K562 (cell line): Measurements from ENCODE around the gene RAB6C. TPM values are rescaled to one million over a fixed set of nuclear protein-coding genes. Genes with fewer than 3 reads are reported as not detected.

ENCODE experiments used
- ATAC-seq: fragments of 200-7000 bp; cut with Tn5 transposase; 3 replicates; pipeline ENCODE4 v1.9.1; 2020; ENCODE audit warnings: moderate library complexity
- BruUV-seq: library from RNA; stranded (reverse); fragments of 400-500 nt; replicated peaks from 2 replicates; lab custom pipeline; 2021; lab: Mats Ljungman, UMichigan
- CTCF ChIA-PET: fragments of 300-600 bp; formaldehyde crosslinking; extraction: SDS; loops from one replicate; lab custom pipeline; 2021; ENCODE audit warnings: low intra/inter-chr PET ratio; lab: Yijun Ruan, JAX
- POLR2A ChIA-PET: fragments of 300-600, 350-650 bp; sonication (Branson Sonifier 250); formaldehyde crosslinking; extraction: SDS; loops from one replicate; lab custom pipeline; 2021; ENCODE audit warnings: antibody characterized with exemption, inconsistent platforms; lab: Yijun Ruan, JAX
- DNase-seq, 4 experiments: peaks; one replicate each; pipeline versions ENCODE4 v3.0.0 to v3.0.0-alpha.2; 2011 to 2018; ENCODE audit warnings: low spot score in 3 of 4, mixed read lengths in 3 of 4; ENCODE audit errors: extremely low read depth in 1 of 4
- FAIRE-seq: peaks from 2 replicates; lab custom pipeline; 2011; peaks lifted over from hg19 to GRCh38; lab: Jason Lieb, UNC
- H2AFZ ChIP-seq: 2 replicates; pipeline ENCODE4 v1.6.0; 2011; ENCODE audit warnings: low read depth, low read length, control low read depth, inconsistent platforms
- H3K27ac ChIP-seq: fragments of 200-600 bp; 3 replicates; pipeline ENCODE4 v1.8.0; 2011; ENCODE audit warnings: low read depth, mild to moderate bottlenecking, control low read depth, inconsistent platforms, low read length, moderate library complexity, mixed read lengths; ENCODE audit errors: extremely low read depth
- H3K27me3 ChIP-seq, 2 experiments: fragments of 300-600 bp in 1 of 2; 2 replicates in 1 of 2; 3 replicates in 1 of 2; pipeline versions ENCODE4 v1.6.0 to v1.8.0; 2011; ENCODE audit warnings: inconsistent platforms in 2 of 2, low read length in 2 of 2, mild to moderate bottlenecking in 1 of 2, mixed read lengths in 1 of 2, moderate library complexity in 1 of 2; ENCODE audit not compliant: control insufficient read depth in 2 of 2, insufficient read depth in 2 of 2
- H3K36me3 ChIP-seq: fragments of 300-600 bp; 3 replicates; pipeline ENCODE4 v1.8.0; 2011; ENCODE audit warnings: mild to moderate bottlenecking, low read length, inconsistent platforms; ENCODE audit not compliant: control insufficient read depth, insufficient read depth
- H3K4me1 ChIP-seq, 2 experiments: fragments of 200-600 bp in 1 of 2; replicated peaks in 1 of 2; 2 replicates in 1 of 2; 3 replicates in 1 of 2; pipeline versions ENCODE4 v1.5.1 to v1.8.0; 2011; ENCODE audit warnings: inconsistent platforms in 2 of 2, low read length in 2 of 2, mild to moderate bottlenecking in 1 of 2, mixed read lengths in 1 of 2, moderate library complexity in 1 of 2; ENCODE audit not compliant: control insufficient read depth in 2 of 2, insufficient read depth in 2 of 2
- H3K4me2 ChIP-seq: 2 replicates; pipeline ENCODE4 v1.6.1; 2011; ENCODE audit warnings: low read length, control low read depth, inconsistent platforms, mixed read lengths; ENCODE audit not compliant: insufficient read depth
- H3K4me3 ChIP-seq: fragments of 200-600 bp; sonication (generic), shearing (Covaris generic); 2 replicates; pipeline ENCODE4 v1.5.1; 2016; ENCODE audit warnings: control low read depth, inconsistent platforms
- H3K79me2 ChIP-seq: fragments of 200-600 bp; 3 replicates; pipeline ENCODE4 v1.8.0; 2011; ENCODE audit warnings: low read length, inconsistent platforms; ENCODE audit not compliant: control insufficient read depth, insufficient read depth
- H3K9ac ChIP-seq, 2 experiments: 2 replicates each; pipeline versions ENCODE4 v1.6.0 to v1.6.1; 2011; ENCODE audit warnings: low read depth in 2 of 2, low read length in 2 of 2, control low read depth in 1 of 2, inconsistent platforms in 1 of 2, mild to moderate bottlenecking in 1 of 2, mixed read lengths in 1 of 2; ENCODE audit not compliant: insufficient read depth in 1 of 2
- H3K9me1 ChIP-seq: one replicate; pipeline ENCODE4 v1.6.0; 2011; ENCODE audit warnings: inconsistent platforms, mild to moderate bottlenecking, low read length, moderate library complexity; ENCODE audit not compliant: control insufficient read depth, insufficient read depth
- H3K9me3 ChIP-seq: replicated peaks from 2 replicates; pipeline ENCODE4 v1.5.1; 2011; ENCODE audit warnings: low read depth, low read length, inconsistent platforms; ENCODE audit not compliant: control insufficient read depth, insufficient read depth
- H4K20me1 ChIP-seq: replicated peaks from 2 replicates; pipeline ENCODE4 v1.6.1; 2011; ENCODE audit warnings: low read length, inconsistent platforms, mixed read lengths; ENCODE audit not compliant: control insufficient read depth, insufficient read depth
- CBFA2T3 ChIP-seq: fragments of 450-650 bp; IDR thresholded peaks from 2 replicates; pipeline ENCODE4 v1.6.1; 2017
- FOXP1 ChIP-seq: sonication (generic); formaldehyde crosslinking; IDR thresholded peaks from 2 replicates; pipeline ENCODE4 v1.8.0; 2022; ENCODE audit warnings: mild to moderate bottlenecking, missing genetic modification reagents
- HDAC1 ChIP-seq, 2 experiments: fragments of 450-650 bp; IDR thresholded peaks; 2 replicates each; pipeline ENCODE4 v1.6.1; 2016 to 2017; ENCODE audit warnings: inconsistent platforms in 1 of 2, mild to moderate bottlenecking in 1 of 2, moderate library complexity in 1 of 2
- HDAC3 ChIP-seq: fragments of 450-650 bp; IDR thresholded peaks from 2 replicates; pipeline ENCODE4 v1.6.1; 2018; ENCODE audit warnings: borderline replicate concordance, mild to moderate bottlenecking, moderate library complexity; ENCODE audit not compliant: partially characterized antibody
- HNRNPUL1 ChIP-seq: fragments of 200-400 bp; formaldehyde crosslinking; IDR thresholded peaks from 2 replicates; pipeline ENCODE4 v1.6.1; 2017; ENCODE audit warnings: low read length
- MCM5 ChIP-seq: fragments of 450-650 bp; IDR thresholded peaks from 2 replicates; pipeline ENCODE4 v1.6.1; 2016; ENCODE audit warnings: low read depth
- NCOA2 ChIP-seq, 2 experiments: fragments of 450-650 bp; IDR thresholded peaks; 2 replicates each; pipeline ENCODE4 v1.6.1; 2018; ENCODE audit warnings: mild to moderate bottlenecking in 2 of 2, moderate library complexity in 1 of 2; ENCODE audit not compliant: partially characterized antibody in 2 of 2
- PURB ChIP-seq: sonication (generic); formaldehyde crosslinking; IDR thresholded peaks from 2 replicates; pipeline ENCODE4 v1.9.0; 2021; ENCODE audit warnings: low read depth, mild to moderate bottlenecking, missing genetic modification reagents
- RBM22 ChIP-seq: fragments of 200-400 bp; formaldehyde crosslinking; IDR thresholded peaks from 2 replicates; pipeline ENCODE4 v1.6.1; 2018; ENCODE audit warnings: low read length, low read depth; ENCODE audit not compliant: poor library complexity, severe bottlenecking
- SETDB1 ChIP-seq: IDR thresholded peaks from one replicate; pipeline ENCODE4 v1.6.1; 2012; ENCODE audit warnings: low read length, control low read depth, inconsistent platforms
- in situ Hi-C: fragments of 300-500 bp; cut with MboI; formaldehyde crosslinking; loops from 4 replicates; pipeline ENCODE4 v1.15.0; 2018; ENCODE audit warnings: inconsistent platforms, mixed read lengths
- intact Hi-C: fragments of 100-400 bp; cut with micrococcal nuclease; formaldehyde crosslinking; loops from 2 replicates; pipeline ENCODE4 v1.14.2; 2022
- polyA plus RNA-seq, 8 experiments: library from polyadenylated mRNA; depleted of rRNA in 4 of 8; stranded (reverse) in 5 of 8; unstranded in 3 of 8; fragments of >200 nt; fragmentation: Nextera tagmentation in 2 of 8; fragmentation: Illumina TruSeq in 1 of 8; extraction: Ambion mirVana in 2 of 8; extraction: Trizol in 1 of 8; gene quantifications; 2 replicates each; pipeline versions ENCODE4 v1.2.1 to v1.2.3, GENCODE V29; 2011 to 2014; ENCODE audit warnings: inconsistent platforms in 1 of 8, missing spikeins in 1 of 8
- total RNA-seq, 7 experiments: library from RNA; depleted of rRNA in 6 of 7; stranded (reverse); fragments of >200 nt in 6 of 7; fragmentation: Illumina TruSeq in 2 of 7; extraction: Trizol in 2 of 7; gene quantifications; 2 replicates each; pipeline versions ENCODE4 v1.2.1 to v1.2.3, GENCODE V29; 2011 to 2021; ENCODE audit warnings: low replicate concordance in 1 of 7
- TF ChIP-seq, protein P1 (sequence below): fragments of 250-450 bp; sonication (Bioruptor Pico); IDR thresholded peaks from 2 replicates; pipeline ENCODE4 v1.4.0; 2020; ENCODE audit warnings: mild to moderate bottlenecking, moderate library complexity, borderline replicate concordance
- TF ChIP-seq, protein P2 (sequence below): fragments of 250-450 bp; sonication (Bioruptor Pico); IDR thresholded peaks from 2 replicates; pipeline ENCODE4 v1.8.0; 2022; ENCODE audit warnings: inconsistent platforms
- TF ChIP-seq, protein P3 (sequence below): IDR thresholded peaks from 2 replicates; pipeline ENCODE4 v1.6.1; 2011; ENCODE audit not compliant: insufficient read length; ENCODE audit errors: extremely low read depth
- TF ChIP-seq, protein P4 (sequence below): fragments of 450-650 bp; conservative IDR thresholded peaks from 2 replicates; pipeline ENCODE4 v1.6.1; 2016; ENCODE audit warnings: missing genetic modification characterization, low read depth, mild to moderate bottlenecking, control low read depth, missing compliant biosample characterization

The RAB6C gene
- total and polyA plus RNA-seq, 9 of the 15 experiments (the other 6 are each of a cell fraction or from before 2014, with no cell fraction given) = not detected

DNA sequence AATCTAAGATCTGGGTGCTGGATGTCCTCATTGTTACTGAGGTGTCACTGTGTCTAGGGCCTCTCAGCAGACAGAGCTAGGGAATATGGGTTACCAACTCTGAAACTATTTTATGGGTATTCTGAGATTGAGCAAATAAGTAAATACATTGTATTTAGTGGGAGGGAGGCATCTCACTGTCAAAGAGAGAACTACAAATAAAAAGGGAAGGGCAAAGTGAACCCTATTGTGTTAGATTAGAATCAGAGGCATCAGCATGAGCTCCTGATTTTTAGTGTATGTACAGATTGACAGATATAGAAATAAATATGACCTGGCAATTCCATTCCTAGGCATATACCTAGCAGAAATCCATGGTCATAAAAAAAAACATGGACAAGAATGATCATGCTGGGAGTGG is 33.9 kb upstream of the RAB6C start:
- no peak overlapping the region for H3K9ac ChIP-seq
- DNase-seq = no peak

More for the DNA sequence above, 33.9 kb upstream of the RAB6C start:
- no peaks in the 10 kb centered on the region for H3K4me1 ChIP-seq
- H3K4me2 ChIP-seq = no peak overlapping the region
- no peak overlapping the region for H3K27ac ChIP-seq
- no TSS peak for BruUV-seq
- no peak overlapping the region for H2AFZ ChIP-seq
- ChIA-PET POLR2A (no interaction called here), CTCF (no interaction called here)
- ATAC-seq (no peak), FAIRE-seq (no peak)
- H3K9me3 ChIP-seq = no peaks in the 10 kb centered on the region
- H3K4me3 ChIP-seq = no peak overlapping the region
- no peaks in the 10 kb centered on the region for H3K36me3 ChIP-seq
- intact Hi-C loops = no loop called here
- TF ChIP-seq, protein P1, sequence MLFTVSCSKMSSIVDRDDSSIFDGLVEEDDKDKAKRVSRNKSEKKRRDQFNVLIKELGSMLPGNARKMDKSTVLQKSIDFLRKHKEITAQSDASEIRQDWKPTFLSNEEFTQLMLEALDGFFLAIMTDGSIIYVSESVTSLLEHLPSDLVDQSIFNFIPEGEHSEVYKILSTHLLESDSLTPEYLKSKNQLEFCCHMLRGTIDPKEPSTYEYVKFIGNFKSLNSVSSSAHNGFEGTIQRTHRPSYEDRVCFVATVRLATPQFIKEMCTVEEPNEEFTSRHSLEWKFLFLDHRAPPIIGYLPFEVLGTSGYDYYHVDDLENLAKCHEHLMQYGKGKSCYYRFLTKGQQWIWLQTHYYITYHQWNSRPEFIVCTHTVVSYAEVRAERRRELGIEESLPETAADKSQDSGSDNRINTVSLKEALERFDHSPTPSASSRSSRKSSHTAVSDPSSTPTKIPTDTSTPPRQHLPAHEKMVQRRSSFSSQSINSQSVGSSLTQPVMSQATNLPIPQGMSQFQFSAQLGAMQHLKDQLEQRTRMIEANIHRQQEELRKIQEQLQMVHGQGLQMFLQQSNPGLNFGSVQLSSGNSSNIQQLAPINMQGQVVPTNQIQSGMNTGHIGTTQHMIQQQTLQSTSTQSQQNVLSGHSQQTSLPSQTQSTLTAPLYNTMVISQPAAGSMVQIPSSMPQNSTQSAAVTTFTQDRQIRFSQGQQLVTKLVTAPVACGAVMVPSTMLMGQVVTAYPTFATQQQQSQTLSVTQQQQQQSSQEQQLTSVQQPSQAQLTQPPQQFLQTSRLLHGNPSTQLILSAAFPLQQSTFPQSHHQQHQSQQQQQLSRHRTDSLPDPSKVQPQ (CRISPR knock-in tag) = no peak
- TF ChIP-seq MCM5 (no peak), PURB (CRISPR knock-in tag) (no peak), HDAC1 (IDR thresholded peaks at IDR 0.05) (no peak), SETDB1 (no peak), CBFA2T3 (no peak), HDAC3 (no peak), HNRNPUL1 (no peak), FOXP1 (CRISPR knock-in tag) (no peak), RBM22 (no peak), NCOA2 (IDR thresholded peaks at IDR 0.05; ENCODE audit: partially characterized antibody in 2 of 2) (no peak)
- TF ChIP-seq, protein P2, sequence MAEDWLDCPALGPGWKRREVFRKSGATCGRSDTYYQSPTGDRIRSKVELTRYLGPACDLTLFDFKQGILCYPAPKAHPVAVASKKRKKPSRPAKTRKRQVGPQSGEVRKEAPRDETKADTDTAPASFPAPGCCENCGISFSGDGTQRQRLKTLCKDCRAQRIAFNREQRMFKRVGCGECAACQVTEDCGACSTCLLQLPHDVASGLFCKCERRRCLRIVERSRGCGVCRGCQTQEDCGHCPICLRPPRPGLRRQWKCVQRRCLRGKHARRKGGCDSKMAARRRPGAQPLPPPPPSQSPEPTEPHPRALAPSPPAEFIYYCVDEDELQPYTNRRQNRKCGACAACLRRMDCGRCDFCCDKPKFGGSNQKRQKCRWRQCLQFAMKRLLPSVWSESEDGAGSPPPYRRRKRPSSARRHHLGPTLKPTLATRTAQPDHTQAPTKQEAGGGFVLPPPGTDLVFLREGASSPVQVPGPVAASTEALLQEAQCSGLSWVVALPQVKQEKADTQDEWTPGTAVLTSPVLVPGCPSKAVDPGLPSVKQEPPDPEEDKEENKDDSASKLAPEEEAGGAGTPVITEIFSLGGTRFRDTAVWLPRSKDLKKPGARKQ (CRISPR knock-in tag) = no peak
- TF ChIP-seq, protein P3, sequence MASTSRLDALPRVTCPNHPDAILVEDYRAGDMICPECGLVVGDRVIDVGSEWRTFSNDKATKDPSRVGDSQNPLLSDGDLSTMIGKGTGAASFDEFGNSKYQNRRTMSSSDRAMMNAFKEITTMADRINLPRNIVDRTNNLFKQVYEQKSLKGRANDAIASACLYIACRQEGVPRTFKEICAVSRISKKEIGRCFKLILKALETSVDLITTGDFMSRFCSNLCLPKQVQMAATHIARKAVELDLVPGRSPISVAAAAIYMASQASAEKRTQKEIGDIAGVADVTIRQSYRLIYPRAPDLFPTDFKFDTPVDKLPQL = no peak
- TF ChIP-seq, protein P4, sequence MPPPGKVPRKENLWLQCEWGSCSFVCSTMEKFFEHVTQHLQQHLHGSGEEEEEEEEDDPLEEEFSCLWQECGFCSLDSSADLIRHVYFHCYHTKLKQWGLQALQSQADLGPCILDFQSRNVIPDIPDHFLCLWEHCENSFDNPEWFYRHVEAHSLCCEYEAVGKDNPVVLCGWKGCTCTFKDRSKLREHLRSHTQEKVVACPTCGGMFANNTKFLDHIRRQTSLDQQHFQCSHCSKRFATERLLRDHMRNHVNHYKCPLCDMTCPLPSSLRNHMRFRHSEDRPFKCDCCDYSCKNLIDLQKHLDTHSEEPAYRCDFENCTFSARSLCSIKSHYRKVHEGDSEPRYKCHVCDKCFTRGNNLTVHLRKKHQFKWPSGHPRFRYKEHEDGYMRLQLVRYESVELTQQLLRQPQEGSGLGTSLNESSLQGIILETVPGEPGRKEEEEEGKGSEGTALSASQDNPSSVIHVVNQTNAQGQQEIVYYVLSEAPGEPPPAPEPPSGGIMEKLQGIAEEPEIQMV (tag) = no peak
- H3K79me2 ChIP-seq = no peaks in the 10 kb centered on the region
- no peaks in the 10 kb centered on the region for H3K27me3 ChIP-seq
- in situ Hi-C loops = no loop called here
- no peaks in the 10 kb centered on the region; the same call in 1 of the 2 replicates for H4K20me1 ChIP-seq
- no peaks in the 10 kb centered on the region for H3K9me1 ChIP-seq
